ENCODE data around the gene BEND6.

The BEND6 gene, protein sequence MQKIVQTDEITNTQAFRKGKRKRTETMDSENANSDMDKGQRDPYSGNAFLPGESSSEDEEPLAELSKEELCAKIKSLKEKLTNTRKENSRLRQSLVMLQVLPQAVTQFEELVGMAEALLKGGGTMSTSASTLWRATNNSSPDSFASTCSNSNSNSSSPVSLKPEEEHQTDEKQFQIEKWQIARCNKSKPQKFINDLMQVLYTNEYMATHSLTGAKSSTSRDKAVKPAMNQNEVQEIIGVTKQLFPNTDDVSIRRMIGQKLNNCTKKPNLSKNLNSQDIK

DNA sequence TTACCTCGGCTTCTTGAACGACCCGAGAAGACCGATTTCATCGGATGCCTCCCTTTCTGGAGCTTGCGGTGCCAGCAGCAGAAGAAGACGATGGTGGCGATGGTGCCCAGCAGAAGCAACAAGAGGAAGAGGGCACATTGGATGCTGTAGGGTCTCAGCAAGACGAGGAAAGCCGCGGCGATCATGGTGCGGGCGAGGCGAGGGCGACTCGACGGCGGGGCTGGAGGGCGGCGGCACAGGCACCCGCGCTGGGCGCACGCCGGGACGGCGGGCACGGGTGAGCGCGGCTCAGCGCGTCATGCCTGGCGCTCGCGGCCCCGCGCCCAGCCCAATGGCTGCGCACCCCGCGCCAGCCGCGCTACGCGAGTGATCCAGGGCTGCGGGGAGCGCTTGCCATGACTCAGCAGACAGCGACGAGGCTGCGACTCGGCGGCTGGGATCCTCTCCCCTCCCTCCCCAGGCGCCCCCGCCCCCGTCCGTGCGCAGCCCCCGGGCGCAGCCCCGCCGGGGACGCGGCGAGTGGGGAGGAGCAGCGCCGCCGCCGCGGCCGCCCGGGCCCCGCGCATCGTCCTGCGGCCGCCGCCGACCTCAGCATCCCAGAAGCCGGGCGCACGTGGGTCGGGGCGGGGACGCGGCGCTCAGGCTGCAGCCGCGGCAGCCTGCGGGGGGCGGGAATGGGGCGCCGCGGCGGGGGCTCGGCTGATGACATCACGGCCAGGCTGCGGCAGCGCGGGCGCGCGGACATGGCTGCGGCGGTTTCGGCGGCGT is at the start of gene BEND6:
Gene BEND6 (plus strand): TSS at position 705 of the 768 bp plus-strand sequence. CDS start 26,704 bp downstream, outside the sequence.
- peak in 2 of 3 experiments; percentile 5 to 31 for DNase-seq (ENCODE audit: low read depth in 3 of 3)

DNA sequence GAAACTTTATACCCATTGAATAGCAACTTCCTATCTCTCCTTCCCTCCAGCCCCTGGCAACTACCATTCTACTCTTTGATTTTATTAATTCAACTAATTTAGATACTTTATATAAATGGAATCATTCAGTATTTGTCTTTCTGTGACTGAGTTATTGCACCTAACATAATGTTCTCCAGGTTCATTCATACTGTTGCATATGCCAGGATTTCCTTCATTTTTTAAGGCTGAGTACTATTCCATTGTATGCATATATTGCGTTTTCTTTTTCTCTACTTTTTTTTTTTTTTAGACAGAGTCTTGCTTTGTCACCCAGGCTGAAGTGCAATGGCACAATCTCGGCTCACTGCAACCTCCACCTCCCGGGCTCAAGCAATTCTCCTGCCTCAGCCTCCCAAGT is 49.5 kb upstream of the BEND6 start:
- DNase-seq (ENCODE audit: low read depth in 3 of 3) = no peak

DNA sequence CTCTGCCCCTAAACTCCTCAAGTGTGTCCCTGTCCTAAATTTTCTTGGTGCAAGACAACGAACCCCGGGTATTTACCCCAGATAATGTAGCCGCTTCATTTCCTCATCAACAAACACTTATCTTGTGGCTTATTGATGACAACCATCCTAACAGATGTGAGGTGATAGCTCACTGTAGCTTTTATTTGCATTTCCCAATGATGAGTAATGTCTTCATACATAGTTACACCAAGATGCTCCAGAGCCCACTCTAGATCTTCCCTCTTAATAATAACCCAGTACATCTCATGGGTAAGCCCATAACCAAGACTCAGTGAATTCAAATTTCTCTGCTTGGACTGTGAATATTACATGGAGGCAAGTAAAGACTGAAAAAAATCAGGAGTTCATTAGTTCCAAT is 48.2 kb upstream of the BEND6 start:
- no peak for DNase-seq (ENCODE audit: low read depth in 3 of 3)

DNA sequence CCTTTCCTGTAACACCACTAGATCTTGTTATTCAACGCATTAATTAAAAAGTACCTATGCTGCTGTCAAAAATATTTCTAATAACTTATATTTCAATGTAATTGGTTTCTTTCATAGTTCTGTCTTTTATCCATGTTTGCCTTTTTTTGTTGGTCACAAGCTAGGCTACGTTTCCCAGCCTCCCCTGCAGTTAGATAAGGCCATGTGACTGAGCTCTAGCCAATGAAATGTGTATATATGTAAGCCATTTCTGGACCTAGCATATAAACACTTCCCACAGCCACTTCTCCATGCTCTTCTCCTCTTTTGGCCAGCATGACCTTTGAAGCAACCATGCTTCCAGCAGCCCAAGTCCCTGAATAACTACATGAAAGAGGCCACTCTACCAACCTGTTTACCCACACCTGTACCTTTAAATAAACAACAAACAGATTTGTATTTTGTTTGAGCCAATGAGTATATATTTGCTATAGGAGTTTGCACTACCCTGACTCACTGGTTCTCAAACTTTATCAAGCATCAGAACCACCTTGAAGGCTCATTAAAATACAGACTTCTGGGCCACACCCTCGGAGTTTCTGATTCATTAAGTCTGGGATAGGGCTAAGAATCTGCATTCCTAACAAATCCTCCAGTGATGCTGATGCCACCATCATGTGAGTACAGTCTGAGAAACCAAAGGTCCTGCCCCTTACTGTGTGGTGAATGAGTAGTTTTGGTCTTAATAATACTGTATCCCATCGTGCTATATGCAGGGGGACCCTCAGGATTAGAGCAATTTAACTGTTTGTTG is 45.6 kb upstream of the BEND6 start:
- DNase-seq (ENCODE audit: low read depth in 3 of 3) = no peak

DNA sequence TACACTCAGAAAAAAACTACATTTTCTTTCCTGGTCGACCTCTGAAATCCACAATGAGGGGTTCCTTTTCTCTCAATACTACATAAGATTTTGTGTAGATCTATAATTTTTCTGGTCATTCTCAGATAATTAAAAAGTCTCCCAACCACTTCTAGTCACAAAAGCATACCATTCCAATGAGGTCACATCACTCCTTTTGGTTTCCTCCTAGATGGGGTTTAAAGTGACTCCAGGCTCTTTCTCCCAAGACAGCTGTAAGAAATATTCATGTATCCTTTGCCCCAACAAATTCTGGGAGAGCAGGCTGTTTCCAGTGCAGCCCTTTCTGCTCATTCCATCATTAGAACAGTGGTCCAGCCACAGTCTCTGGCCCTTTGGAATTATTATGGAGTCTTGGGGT is 43.1 kb upstream of the BEND6 start:
- no peak for DNase-seq (ENCODE audit: low read depth in 3 of 3)

DNA sequence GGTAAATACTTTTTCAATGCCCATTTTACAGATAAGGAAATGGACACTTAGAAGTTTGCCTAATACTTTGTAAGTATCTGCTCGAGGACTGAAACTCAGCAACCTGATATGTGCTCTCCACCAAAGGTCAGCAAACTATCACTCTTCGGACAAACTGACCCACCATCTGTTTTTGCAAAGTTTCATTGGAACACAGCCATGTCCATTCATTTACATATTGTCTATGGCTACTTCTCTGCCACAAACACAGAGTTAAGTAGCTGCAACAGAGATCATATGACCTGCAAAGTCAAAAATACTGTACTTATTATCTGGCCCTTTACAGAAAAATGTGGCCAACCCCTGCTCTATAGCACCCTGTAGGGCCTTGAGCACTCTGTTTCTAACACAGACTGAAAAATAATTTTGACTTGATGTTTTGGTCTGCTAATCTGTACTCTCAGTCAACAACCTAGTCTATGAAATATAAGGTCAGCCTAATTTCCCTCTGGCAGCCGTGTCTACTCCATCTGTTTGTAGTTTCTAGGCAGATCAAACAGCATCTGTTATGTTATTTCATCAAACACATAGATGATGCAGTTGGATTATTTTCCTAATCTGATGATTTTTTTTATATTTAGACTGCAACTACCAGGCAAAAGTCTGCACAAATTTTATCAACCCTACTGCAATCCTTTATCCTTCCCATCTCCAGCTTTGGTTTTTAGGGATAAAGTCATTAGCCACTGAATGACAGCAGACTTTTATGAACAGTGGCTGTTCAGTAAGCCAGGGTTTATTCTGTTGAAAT is 41.4 kb upstream of the BEND6 start:
- no peak for DNase-seq (ENCODE audit: low read depth in 3 of 3)

DNA sequence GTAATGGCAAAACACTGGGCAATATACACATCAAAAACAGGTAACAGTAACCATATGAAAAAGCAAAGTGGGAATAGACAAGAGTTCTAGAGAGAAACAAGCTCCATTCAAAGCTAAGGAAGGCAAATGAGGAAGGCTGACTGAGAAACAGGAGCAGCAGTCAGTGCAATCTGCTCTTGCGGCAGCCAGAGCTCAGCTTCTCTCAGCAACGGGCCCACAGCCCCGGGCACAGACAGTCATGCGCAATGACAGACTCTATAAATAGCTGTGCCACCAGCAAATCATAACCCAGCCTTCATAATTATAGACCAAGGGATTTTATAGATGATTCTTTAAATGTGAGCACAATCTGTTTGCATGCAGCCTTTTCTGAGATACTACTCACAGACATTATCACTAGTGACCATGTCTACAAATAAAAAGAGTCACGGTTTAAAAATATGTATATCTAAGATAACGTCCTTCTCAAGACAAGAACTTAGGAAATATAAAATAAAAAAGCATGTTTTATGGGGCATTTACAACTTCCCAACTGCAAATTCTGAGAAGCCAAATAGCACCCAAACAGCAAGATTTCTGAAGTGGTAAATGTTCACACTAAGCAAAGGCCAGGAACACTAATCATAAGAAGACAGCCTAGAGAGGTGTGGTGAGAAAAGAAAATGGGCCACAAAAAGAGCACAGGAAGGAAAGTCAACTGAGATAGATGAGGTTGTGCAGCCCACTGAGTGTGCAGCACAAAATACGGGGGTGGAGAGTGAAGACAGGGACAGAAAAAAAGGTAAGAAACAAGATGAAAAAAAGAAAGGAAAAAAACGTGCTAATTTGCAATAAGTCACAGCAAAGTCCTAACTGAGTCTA is 39.9 kb upstream of the BEND6 start:
- no peak for DNase-seq (ENCODE audit: low read depth in 3 of 3)

DNA sequence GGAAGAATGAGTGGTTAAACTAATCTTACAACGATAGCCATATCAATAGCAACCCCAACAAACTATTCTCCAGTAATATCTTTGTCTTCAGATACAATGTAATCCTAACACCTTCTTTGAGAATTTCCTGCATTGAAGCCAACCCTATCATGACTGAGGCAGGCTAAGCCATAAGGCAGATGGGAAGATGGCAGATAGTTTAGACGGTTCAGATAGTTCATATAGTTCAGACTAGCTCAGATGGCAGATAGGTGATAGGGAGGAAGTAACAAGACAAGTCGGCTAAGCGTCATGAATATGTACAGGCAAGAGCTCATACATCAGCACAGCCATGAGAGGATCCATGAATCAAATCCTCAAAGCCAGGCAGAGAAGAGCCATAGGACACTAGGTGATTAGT is 39.1 kb upstream of the BEND6 start:
- DNase-seq (ENCODE audit: low read depth in 3 of 3) = no peak

DNA sequence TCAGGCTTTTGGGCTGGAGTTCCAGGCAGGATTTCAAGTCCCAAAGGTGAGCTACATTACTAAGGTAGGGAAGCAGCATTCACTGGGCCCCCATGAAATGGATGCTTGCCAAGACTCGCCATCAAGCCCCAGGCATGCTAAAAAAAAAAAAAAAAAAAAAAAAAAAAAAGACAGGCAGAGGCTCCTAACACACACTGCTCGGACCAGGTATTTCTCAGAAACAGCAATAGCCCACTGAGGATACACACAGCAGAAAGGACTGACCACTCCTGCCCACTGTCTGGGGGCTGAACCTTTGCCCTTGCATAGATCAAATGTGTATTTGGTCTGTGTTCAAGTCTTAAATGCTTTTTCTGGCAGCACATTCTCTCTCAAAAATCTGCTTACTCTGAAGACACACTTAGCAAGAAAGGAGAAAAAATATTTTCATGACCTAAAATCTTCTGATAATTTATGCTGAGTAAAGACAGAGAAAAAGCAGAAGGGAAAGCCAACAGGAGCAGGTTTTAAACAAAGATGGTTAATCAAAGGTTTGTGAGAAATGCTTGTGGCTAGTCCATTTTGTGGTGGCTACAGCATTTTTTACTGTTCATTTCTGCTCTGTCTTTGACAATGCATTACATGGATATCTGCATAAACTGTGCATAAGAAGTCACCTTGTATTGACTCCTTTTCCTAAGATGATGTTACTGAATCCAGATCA is 37.9 kb upstream of the BEND6 start:
- no peak for DNase-seq (ENCODE audit: low read depth in 3 of 3)

DNA sequence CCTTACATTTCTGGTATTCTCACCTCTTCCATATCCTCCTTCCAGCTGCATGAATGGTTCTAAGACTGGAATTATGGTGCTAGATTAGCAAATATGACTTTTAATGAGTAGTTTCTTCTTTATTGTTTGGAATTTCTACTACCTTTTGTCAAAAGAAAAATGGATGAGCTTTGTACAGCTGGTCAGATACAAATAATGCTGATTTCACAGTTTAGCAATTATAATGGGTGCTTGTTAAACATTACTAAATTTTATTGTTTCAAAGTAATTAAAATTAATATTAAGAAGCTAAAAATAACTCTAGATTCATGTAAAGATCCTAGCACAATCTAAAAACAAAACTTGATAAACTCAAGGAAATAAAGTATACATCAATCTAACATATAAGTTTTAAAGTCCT is 32.3 kb upstream of the BEND6 start:
- no peak for DNase-seq (ENCODE audit: low read depth in 3 of 3)

DNA sequence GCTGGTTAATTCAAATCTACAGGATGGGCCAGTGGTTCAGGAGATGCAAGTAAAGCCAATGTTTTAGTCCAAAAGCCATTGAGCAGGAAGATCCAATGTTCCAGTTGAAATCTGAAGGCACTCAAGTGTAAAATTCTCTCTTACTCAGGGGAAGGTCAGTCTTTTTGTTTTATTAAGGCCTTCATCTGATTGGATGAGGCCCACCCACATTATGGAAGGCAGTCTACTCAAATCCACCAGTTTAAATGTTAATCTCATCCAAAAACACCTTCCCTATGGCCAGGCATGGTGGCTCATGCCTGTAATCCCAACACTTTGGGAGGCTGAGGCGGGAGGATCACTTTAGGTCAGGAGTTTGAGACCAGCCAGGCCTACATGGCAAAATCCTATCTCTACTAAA is 31.3 kb upstream of the BEND6 start:
- no peak for DNase-seq (ENCODE audit: low read depth in 3 of 3)

DNA sequence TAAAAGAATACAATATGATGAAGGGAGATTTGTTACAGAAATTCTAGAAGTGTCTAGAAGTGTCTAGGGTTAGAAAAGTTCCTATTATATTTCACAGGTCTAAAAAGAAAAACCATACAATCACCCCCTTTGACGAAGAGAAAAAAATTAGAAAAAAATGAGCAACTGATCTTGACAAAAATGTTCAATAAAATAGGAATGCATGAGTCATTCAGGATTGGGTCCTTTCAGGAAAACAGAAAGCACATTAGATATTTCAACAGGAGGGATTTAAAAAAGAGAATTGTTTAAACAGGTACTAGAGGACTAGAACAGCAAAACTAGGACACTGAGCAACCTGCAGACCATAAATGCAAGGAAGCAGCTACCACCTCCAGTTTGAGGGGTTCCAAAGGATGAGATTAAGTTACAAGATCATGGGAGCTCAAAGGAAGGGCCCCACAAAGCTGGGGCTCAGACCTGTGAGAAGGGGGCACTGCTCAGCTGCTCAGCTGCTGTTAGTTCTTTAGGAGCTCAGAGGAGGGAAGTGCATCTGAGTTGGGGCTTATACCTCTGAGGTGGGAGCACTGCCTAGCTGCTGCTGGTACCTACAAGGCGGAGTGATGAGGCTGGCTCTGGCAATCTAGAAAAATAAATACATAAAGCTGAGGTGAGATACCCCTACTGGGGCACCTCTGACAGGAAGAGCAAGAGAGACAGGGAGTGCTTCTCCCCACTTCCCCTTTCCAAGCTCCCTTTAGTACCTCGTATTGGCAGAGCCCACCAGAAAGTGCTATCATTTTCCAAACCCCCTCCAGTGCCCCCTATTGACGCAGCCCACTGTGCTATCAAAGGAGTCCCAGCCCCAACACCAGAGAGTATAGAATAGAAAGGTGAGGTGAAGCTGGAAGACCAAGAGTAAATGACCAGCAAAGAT is 27.1 kb upstream of the BEND6 start:
- DNase-seq (ENCODE audit: low read depth in 3 of 3) = no peak

DNA sequence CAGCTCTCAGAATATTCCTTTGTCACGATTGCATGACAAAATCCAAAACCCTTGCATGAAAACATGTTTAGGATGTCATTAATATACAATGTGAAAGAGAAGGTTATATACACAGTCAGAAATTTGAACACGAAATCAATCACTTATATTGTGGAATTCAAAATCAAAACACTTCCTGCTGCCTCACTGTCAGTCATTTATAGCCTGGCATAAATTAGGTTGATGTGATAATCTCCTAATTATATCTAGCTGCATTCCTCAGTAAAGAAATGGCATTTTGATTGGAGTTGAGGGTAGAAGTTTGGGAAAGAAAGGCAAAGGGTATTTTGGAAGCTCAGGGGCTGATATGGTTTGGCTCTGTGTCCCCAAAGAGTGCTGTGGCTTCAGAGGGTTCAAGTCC is 24.1 kb upstream of the BEND6 start:
- DNase-seq (ENCODE audit: low read depth in 3 of 3) = no peak

DNA sequence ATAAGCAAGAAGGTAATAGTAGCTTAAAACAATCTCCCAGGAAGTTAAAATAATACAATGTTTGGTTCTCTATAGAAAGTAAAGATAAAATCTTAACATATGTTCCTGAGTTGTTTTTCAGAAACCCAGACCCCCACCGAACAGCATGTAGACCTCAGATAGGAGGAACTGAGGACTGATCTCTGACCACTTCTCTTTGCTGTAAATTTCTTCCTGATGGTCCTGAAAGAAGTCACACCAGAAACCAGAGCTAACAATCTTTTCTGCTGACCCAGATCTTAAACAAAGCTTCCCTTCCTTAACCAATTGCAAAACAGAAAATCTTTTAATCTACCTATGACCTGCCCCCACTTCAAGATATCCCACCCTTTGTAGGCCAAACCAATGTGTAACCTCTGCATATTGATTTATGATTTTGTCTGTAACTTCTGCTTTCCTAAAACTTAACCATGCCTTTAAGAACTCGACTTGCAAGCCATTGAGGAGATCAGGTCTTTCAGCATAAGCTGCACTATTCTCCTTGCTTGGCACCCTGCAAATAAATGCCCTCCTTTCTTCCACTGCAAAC is 21.9 kb upstream of the BEND6 start:
- no peak for DNase-seq (ENCODE audit: low read depth in 3 of 3)

DNA sequence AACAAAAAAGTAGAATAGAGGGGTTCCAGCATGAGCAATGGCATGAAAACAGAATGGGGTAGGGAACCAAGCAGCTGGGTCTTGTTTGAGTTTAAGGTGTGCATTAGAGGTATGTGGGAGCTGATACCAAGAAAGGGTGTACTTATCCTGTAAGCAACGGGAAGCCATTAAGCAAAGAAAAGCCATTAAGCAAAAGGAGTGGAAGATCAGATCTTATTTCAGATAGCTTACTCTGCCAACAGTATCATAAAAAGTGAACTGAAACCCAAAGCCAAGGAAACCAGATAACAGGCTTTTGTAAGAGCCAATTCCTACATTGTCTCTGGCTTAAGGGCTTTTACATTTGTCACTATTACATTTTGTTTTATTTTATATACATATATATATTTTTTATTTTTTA is 21.3 kb upstream of the BEND6 start:
- no peak for DNase-seq (ENCODE audit: low read depth in 3 of 3)

DNA sequence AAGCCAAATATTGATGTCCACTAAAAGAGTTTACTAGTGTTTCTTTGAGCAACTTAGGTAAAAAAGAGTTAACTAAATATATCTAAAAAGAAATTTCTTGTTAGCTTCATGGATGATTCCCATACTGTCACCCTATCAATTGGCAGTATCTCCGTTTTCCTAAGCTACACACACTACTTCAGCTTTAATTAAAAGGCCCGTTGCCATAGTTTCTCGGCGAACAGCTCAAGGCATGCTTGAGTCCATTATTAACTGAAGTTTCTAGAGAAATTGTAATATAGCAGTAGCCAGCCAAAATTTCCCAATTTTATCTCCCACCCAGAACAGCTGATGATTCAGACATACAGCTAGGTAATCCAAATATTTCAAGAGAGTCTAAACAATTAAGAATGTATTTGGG is 20.0 kb upstream of the BEND6 start:
- no peak for DNase-seq (ENCODE audit: low read depth in 3 of 3)

DNA sequence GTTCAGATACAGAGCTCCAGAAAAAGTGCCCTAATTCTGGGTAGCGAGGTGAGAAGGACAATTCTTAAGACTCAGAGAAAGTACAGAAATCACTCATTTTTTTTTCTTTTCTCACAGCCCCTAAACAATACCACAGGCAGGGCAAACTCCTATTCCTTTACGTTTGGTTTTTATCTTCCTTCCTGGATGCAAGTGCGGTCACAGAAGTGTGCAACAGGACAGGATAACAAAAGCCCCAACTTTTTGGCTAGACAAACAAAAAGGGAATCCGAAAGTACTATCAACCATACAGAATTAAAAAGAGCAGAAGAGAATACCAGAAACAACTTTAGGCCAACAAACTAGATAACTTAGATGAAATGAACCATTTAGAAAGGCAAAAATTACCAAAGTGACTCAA is 18.4 kb upstream of the BEND6 start:
- no peak for DNase-seq (ENCODE audit: low read depth in 3 of 3)

DNA sequence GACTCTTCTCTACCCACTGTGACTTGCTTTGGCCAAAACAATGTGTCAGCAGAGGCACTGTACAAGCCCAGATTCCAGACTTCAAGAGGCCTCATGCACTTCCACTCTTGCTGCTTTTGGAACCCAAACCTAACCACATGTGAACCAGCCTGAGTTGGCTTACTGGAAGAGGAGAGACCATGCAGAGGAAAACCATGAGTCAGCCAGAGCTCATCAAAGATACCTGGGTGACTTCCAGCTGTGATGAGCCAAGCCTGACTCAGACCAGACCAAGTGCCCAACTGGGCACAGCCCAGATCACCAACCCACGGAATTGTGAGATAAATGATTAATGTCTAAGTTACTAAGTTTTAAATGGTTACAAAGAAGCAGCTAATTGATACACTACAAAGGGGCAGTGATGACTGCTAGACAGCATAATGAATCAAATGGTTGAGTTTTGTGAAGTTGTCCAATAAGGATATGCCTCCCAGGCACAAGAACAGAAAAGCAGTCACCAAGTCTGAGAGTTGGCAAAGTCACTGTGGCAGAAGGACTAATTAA is 16.2 kb upstream of the BEND6 start:
- no peak for DNase-seq (ENCODE audit: low read depth in 3 of 3)

DNA sequence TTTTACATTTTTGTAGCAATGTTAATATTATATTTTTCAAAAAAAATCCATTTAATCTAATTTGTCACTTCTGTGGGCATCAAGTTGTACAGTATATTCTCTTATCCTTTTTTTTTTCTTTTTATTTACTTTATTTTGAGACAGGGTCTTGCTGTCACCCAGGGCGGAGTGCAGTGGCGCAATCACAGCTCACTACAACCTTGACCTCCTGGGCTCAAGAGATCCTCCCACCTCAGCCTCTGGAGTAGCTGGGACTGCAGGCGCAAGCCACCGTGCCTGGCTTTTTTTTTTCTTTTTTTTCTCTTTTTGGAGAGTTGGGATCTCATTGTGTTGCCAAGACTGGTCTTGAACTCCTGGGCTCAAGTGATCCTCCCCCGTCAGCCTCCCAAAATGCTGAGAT is 14.4 kb upstream of the BEND6 start:
- no peak for DNase-seq (ENCODE audit: low read depth in 3 of 3)
